Left renal cortex interstitium (tissue), 4 donors: ENCODE measurements around the gene CAPN1. TPM values are rescaled to one million over a fixed set of nuclear protein-coding genes. Genes with fewer than 3 reads are reported as not detected.
"Not testable (repeated sequence)": the region's sequence is repeated elsewhere in the genome, so short reads cannot be mapped to it uniquely, and the experiment has no call there.

Experiments
- DNase-seq, 4 donors: peaks; one replicate each; pipeline ENCODE4 v3.0.0-alpha.2; 2013; ENCODE audit warnings: low read depth in 4 of 4, low spot score in 2 of 4, missing footprints in 1 of 4
- polyA plus RNA-seq, 4 donors: library from polyadenylated mRNA; unstranded; fragments of 120-200 nt; gene quantifications; one replicate each; pipeline ENCODE4 v1.2.1, GENCODE V29; 2013; ENCODE audit not compliant: insufficient read length in 4 of 4

CAPN1 gene
- polyA plus RNA-seq, 4 donors: 83.3 to 121 (median 99.2) TPM

DNA sequence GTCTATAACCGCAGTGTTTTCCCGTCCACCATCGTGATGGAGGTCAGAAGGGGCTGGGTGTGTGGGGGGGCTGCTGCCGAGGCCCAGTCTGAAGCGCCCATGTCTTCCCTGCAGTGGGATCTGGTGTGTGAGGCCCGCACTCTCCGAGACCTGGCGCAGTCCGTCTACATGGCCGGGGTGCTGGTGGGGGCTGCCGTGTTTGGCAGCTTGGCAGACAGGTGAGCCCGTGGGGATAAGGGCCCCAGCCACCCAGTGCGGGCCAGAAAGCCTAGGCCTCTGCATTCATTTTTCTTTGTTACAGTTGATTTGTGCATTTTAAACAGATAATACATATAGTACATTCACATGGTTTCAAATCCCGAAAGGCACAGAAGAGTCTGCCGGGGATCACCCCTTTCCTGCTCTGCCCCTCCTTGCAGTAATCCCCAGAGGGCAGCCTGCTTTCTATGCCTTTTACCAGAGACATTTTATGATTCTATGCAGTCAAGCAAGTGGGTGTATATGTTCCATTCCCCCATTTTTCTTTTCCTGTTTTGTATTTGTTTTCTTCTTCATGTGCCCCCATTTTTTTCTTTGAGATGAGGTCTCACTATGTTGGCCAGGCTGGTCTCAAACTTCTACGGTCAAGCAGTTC, 32.6 kb downstream of the CAPN1 start:
- DNase-seq: no peak

DNA sequence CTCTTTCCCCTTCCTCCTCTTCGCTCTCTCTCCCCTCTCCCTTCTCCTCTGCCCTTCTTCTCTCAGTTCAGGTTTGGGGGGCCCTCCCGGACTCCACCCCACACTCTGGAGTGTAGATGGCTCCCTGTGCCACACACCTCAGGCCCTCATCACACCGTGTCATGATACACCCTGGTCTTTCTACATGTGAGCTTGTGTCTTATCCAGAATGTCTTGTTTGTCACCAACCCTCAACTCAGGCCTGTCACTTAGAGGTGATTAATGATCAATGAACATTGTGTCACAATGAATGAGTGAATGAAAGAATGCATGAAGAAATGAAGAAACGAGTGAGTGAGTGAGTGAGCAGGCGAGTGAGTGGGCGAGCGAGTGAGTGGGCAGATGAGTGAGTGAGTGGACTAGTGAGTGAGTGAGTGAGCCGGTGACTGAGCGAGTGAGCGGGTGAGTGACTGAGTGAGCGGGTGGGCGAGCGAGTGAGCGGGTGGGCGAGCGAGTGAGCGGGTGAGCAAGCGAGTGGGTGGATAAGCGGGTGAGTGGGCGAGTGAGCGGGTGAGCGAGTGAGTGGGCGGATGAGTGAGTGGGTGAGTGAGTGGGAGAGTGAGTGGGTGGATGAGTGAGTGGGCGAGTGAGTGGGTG, 33.8 kb downstream of the CAPN1 start:
- no peak for DNase-seq

- no peak for DNase-seq
These were observed 35.1 kb downstream of the CAPN1 start for GRCh38 chr11:65216830-65217229.

- DNase-seq: no peak
These were observed 36.0 kb downstream of the CAPN1 start for GRCh38 chr11:65217441-65218423.

DNA sequence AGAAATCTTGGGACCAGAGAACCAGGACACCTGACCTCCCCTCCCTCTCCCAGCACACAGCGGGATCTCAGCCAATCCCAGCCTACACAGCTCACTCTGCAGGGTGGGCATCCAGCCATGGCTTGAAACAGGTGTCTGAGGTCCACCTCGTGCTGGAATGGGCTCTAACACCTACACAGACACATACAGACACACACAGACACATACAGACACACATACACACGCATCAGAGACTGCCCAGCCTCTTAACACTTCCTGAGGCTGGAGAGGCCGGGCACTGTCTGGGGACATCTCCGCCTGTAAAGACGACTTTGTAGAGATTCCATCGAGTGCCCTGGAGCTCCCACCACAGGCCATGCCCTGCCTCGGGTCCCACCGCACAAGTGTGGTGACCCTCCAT, 36.7 kb downstream of the CAPN1 start:
- no peak for DNase-seq

- no peak for DNase-seq
These were observed 38.1 kb downstream of the CAPN1 start for GRCh38 chr11:65219930-65220213.

GRCh38 chr11:65221026-65221425, 39.3 kb downstream of the CAPN1 start:
- DNase-seq: no peak

- DNase-seq: no peak
These were observed 41.3 kb downstream of the CAPN1 start for GRCh38 chr11:65223011-65223410.

DNA sequence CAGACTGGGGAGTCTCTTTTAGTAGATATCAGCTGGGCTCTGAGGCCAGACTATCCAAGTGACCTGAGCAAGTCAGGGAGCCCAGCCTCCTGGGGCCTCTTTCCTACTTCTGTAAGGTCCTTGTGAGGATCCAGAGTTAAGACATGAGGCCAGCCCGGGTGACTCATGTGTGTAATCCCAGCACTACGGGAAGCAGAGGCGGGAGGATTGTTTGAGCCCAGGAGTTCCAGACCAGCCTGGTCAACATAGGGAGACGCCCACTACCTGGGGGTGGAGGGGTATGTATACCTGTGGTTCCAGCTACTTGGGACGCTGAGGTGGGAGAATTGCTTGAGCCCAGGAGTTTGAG, 43.2 kb downstream of the CAPN1 start:
- no peak for DNase-seq

DNA sequence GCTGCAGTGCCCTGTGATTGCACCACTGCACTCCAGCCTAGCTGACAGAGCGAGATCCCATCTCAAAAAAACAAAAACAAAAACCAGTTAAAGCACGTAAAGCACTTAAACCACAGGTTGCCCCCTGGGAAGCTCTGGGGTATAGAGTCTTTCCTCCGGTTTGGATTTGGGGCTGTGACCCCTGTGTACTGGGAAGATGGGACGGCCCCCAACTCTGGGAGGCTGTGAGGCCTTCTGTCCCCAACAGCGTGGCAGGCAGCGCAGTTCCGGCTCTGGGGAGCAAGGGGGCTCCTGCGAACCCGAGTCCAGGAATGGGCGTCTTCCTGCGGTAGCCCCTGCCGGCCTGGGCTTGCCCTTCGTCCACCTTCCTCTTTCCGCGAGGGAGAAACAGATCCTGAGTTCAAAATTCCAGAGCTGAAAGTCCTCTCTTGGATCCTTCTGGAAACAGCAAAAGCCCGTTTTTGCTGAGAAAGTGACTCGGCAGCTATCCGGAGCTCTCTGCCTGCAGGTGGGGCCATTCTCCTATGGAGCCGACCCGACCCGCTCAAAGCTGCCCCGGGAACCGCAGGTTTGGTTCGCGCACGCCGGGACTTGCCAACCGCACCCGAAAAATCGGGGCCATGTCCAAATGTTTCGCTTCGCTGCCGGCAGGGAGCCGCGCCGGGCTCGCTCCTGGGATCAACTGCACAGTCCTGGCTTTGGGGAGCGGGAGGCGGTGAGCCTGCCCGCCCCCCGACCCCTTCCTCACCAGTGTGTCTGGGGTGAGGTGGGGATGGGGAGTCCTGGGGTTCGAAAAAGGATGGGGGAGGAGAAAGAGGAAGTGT, 43.8 kb downstream of the CAPN1 start:
- no peak for DNase-seq

DNA sequence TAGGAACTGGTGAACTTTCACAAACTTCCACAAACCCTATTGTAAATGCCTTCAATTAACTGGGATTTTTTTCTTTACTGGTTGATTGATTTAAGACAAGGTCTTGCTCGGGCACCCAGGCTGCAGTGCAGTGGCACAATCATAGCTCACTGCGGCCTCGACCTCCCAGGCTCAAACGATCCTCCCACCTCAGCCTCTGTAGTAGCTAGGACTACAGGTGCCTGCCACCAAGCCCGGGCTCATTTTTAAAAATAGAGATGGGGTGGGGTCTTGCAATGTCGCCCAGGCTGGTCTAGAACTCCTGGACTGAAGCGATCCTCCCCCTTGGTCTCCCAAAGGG, 44.3 kb downstream of the CAPN1 start:
- DNase-seq: no peak

- no peak for DNase-seq
These were observed 46.2 kb downstream of the CAPN1 start for GRCh38 chr11:65227879-65228278.

GRCh38 chr11:65236194-65237059, 54.7 kb downstream of the CAPN1 start:
- no peak for DNase-seq

DNA sequence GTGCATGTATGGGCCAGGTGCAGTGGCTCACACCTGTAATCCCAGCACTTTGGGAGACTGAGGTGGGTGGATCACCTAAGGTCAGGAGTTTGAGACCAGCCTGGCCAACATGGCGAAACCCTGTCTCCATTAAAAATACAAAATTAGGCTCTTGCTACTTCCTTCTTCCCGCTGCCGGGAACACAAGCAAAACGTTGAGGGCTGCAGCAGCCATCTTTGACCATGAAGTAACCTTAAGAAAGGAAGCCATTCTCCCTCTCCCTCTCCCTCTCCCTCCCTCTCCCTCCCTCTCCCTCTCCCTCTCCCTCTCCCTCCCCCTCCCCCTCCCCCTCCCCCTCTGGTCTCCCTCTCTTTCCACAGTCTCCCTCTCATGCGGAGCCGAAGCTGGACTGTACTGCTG, 56.6 kb downstream of the CAPN1 start:
- not testable (repeated sequence) for DNase-seq

- no peak for DNase-seq
These were observed 59.4 kb downstream of the CAPN1 start for GRCh38 chr11:65241134-65241533.

DNA sequence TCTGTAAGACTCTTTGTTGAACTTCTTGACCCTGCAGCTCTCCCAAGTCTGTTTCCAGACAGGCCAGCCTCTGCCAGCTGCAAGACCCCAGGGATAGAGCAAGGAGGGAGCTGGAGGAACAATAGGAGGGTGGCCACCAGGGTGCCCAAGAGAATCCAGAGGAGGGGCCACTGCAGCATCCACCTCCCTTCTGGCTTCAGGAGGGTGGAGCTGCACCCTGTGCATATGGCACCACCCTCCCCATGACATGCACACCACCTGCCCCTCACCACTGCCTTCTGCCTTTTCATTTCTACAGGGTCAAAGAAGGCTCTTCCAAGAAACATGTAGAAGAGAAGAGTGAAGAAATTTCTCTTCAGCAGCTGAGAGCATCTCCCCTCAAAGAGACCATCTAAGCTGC, 60.0 kb downstream of the CAPN1 start:
- DNase-seq: no peak

- no peak for DNase-seq
These were observed 60.7 kb downstream of the CAPN1 start for GRCh38 chr11:65242389-65242788.

GRCh38 chr11:65243797-65244196, 62.1 kb downstream of the CAPN1 start:
- DNase-seq: no peak

DNA sequence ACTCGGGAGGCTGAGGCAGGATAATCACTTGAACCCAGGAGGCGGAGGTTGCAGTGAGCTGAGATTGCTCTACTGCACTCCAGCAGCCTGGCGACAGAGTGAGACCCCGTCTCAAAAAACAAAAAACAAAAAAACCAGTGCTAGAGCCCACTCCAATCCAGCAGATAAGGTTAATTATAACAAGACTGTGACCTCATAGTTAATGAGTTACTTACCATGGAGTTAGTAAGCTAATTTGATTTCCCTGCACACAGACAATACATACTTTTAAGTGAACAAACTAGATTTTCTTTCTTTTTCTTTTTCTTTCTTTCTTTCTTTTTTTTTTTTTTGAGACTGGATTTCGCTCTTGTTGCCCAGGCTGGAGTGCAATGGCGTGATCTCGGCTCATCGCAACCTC, 63.3 kb downstream of the CAPN1 start:
- DNase-seq: not testable (repeated sequence)

GRCh38 chr11:65246506-65246905, 64.8 kb downstream of the CAPN1 start:
- peak in 1 of 4 donors; percentile 18 for DNase-seq
